ENCODE data around the gene MAGEH1. TPM values are rescaled to one million over a fixed set of nuclear protein-coding genes. Genes with fewer than 3 reads are reported as not detected.

Gene MAGEH1
- polyA plus RNA-seq, 3 donors, result 65.9 to 79.4 (median 70.0) TPM

DNA sequence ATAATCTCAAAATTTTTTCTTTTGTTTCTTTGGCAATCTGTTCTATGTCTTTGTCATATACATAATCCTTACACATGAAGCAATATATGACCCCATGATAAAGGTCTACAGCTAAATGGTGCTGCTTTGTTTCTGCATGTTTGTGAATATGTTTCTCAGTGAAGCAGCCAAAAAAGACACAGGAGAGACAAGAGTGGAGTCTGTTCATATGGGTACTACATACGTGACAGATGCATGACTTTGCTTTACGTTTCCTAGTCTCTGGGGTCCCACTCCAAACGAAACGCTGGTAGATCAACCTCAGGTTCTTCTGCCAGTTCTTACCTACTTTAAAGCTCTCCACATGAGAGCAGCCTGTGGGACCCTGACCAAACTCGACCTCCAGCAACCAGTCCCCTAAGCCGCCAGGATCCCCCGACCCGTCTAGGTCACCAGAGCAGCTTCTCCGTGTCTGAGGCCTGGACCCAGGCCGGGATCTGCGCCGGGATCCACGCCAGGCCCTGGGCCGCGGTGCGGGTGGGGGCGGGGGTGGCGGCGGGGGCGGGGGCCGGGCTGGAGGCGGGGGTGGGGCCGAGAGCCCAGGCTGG is 36.2 kb downstream of the MAGEH1 start:
- peak; percentile 30 for DNase-seq

DNA sequence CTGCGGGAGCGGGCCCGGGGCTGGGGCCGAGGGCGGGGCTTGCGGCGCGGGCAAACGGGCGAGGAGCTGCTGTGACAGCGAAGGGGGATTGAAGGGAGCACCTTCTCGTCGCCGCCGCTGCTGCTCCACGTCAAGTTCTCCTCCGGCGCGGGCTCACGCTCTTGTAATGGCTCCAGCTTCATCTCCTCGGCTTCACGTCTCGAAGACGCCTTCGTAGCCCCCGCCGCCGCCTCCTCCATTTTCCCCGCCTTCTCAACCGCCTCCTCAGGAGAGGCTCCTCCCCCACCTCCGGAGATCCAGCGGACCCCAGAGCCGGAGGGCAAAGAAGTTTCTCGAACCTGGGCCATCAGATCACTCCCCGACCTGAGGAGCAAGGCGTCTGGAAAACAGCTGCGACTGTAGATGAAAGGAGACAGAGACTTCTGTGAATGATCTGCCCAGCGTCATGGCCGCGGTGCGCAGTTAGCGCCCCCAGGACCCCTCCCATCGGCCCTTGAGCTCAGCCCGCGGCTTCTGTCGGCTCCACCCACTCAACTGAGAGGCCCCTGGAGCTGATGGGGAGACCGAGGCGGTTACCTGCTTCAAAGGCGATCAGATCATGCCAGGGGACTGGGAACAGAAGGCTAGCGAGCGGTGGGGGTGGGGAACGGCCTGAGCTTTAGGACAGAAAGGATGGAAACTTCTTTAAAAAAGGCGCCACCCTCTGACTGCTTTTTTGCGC is 36.8 kb downstream of the MAGEH1 start:
- DNase-seq, result peak; percentile 45

DNA sequence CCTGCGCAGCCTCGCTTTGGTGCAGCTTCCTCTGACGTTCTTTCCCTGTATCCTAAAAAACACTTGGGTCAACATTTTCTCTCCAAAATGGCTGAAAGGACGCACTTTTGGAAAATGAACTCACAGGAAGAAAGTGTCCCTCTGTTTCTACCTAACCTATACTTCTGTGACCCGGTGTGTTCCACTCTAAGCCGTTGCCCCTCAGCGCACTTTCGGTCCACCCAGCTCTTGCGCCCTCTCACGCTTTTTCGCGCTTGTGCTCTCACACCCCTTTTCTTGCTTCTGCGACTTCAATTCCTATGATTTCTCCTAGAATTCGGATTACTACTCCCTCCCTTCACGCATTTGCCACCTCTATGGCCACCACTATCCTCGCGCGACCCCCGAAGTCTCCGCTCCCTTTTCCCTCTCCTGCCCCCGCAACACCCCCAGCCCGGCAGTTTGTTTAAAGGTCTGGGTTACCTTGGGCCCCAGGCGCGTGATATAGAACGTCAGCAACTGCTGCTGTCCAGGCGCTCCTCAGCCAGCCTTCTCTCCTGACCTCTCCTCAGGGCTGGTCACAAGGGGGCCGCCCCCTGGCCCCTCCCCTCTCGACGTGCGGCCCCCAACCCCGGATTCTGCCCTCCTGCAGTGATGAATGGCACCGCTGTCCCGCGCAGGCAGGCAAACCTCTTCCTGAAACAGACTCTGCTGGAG is 37.5 kb downstream of the MAGEH1 start, which contains the start of gene USP51:
Gene USP51 (minus strand): TSS at position 535 of the 696 bp plus-strand sequence. CDS start 909 bp downstream, outside the sequence.
- DNase-seq, result peak; percentile 64

DNA sequence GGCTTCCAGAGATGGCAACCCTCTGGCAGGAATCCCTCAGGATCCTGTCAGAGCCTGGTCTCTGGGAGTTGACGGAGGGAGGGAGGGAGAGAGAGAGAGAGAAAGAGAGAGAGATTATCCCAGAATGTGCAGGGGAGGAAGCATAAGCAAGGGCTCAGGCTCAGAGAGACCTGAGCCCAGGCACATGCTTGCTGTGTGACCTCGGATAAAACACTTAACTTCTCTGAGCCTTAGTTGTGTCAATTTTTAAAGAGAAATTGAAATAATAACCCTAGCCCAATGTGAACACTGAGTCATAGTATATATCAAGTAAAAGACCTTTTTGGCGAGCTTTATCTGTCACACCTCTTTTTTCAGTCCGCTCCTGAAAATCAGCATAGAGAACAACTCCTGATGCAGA is 38.2 kb downstream of the MAGEH1 start:
- peak; percentile 4 for DNase-seq

DNA sequence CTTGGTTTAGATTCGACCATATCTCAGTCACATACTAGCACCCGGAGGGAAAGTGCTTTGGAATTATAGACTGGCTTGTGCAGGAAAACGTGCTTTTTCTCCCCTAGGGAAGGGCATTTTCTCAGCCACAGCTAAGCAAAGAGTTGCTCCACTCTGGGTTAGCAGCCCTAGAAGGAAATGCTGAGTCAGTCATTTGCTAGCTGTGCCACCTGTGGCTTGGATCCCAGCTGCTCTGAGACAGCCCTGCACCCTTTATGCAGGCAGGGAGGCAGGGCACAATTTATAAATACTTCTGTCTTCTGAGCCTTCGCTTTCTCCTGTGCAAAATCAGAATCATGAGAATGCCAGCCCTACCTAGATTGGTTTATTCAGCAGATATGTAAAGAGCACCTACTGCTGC is 39.0 kb downstream of the MAGEH1 start:
- DNase-seq, result no peak

Other genes starting within 250 kb of the MAGEH1 start
- gene PAGE5, start 231.8 kb upstream of the MAGEH1 start, polyA plus RNA-seq (ENCODE audit: insufficient read length in 3 of 3), result not detected
- gene PAGE3, start 187.2 kb upstream of the MAGEH1 start, polyA plus RNA-seq (ENCODE audit: insufficient read length in 3 of 3), result not detected
- 10 to 100 TPM; 11.5 to 13.7 (median 12.7) TPM for gene USP51, start 37.7 kb downstream of the MAGEH1 start, polyA plus RNA-seq (ENCODE audit: insufficient read length in 3 of 3)
- gene FOXR2, start 171.3 kb downstream of the MAGEH1 start, polyA plus RNA-seq (ENCODE audit: insufficient read length in 3 of 3), result not detected

Measured in renal pelvis (tissue), 4 donors.